H7 (cell line): ENCODE data around the gene NUP93. TPM values are rescaled to one million over a fixed set of nuclear protein-coding genes. Genes with fewer than 3 reads are reported as not detected.

Experiments used
- DNase-seq: peaks from one replicate; pipeline ENCODE4 v3.0.0; 2012
- H3K27me3 ChIP-seq: 2 replicates; pipeline ENCODE4 v1.6.0; 2011; ENCODE audit warnings: mild to moderate bottlenecking, low read length; ENCODE audit not compliant: control insufficient read depth, insufficient read depth
- H3K36me3 ChIP-seq: replicated peaks from 2 replicates; pipeline ENCODE4 v1.5.1; 2011; ENCODE audit warnings: low read length; ENCODE audit not compliant: control insufficient read depth, insufficient read depth
- H3K4me3 ChIP-seq: 2 replicates; pipeline ENCODE4 v1.5.1; 2011; ENCODE audit warnings: low read depth, mild to moderate bottlenecking, control low read depth, low read length, moderate library complexity; ENCODE audit not compliant: insufficient read depth
- total RNA-seq: library from RNA; depleted of rRNA; stranded (reverse); fragments of >200 nt; shearing (Covaris generic); gene quantifications from 2 replicates; pipeline ENCODE4 v1.2.3, GENCODE V29; 2014

The NUP93 gene
- total RNA-seq, 1 experiment from 2014 or later, result 133 TPM

DNA sequence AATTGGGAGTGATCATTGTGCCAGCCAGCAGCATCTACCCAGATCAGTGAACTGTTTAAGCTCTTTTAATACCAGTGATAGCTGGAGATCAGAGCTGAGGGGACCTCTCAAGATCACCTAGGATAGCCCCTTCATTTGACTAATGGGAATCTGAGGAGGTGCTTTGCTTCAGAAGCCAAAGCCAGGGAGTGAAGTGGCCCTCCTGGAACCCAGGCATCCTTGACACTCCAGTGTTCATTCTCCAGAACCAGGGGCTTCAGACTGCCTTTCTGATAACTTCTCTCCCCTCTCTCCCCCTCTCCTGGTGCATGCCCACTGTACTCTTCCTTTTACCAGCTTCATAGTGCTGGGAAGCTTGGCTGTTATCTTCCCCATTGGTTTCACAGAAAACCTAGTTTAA lies 87.1 kb downstream of the NUP93 start:
- no peak overlapping the region for H3K4me3 ChIP-seq
- no peak for DNase-seq
- peaks cover 2% of the 10 kb centered on the region for H3K36me3 ChIP-seq
- no peaks in the 10 kb centered on the region for H3K27me3 ChIP-seq

DNA sequence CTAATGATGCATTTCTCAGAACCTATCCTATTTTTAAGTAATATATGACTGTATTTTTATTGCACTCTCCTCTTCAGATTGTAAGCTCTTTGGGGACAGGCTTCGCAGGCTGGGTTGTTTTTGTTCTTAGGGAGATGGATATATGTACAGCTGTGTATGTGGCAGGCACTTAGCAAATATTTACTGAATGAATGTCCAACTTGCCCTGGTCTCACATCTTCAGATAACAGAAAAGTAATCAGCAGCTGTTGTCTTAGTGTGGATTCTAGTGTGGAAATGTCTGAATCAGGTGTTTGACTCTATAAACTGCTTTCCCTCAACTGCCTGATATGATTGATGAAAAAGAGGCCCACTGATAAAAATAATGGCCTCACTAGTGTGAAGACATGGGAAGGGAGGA lies 88.0 kb downstream of the NUP93 start:
- H3K4me3 ChIP-seq, result no peak overlapping the region
- H3K27me3 ChIP-seq, result no peaks in the 10 kb centered on the region
- DNase-seq, result no peak
- peaks cover 3% of the 10 kb centered on the region for H3K36me3 ChIP-seq

DNA sequence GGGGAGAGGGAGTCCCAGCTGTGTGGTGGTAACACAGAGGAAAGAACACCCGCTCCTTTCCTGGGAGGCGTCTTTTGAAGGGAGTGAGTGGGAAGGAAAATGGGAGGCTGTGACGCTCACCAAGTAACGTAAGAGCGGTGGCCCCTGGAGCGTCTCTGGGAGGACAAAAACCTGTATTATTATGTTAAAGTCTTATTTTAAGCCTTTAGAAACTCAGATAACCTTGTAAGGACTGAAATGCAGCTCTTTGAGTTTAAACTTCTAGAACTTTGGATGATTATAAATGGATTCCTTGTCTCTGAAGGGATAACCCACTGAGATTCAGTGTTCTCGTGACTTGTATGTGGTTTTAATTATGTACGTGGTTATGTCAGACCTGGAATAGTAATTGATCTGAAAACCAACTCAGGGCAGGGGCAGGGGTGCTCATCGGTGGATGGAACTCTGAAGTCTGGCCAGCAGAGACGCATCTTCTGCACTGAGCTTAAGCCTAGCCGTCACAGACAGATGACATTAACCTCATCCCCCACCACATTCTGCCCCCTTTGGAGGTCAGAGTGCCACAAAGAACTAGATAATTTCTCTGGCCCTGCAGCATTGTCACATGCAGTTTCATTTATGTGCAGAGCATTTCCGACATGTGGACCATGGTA lies 93.3 kb downstream of the NUP93 start:
- Histone ChIP-seq H3K4me3 (no peak overlapping the region), H3K27me3 (no peaks in the 10 kb centered on the region), H3K36me3 (peaks cover 7% of the 10 kb centered on the region)
- no peak for DNase-seq

DNA sequence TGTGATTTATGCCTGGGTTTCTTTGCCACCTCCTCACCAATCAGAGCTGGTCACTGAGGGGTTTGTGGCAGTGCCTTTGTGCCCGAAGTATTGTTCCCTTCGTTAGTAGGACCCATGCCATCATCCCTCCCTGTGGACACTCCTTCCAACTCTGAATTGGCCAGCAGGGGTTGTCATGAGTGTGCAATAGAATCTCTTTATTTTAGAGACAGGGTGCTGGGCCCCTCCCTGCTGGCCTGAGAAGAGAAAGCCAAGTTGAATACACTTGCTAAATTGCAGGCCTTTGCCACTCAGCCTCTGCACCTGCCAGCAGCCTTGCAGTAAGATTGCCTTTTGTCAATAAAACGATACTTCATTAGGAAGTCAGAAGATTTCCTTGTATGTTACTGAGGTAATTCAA lies 94.4 kb downstream of the NUP93 start:
- no peak for DNase-seq
- Histone ChIP-seq H3K4me3 (no peak overlapping the region), H3K36me3 (peaks cover 11% of the 10 kb centered on the region), H3K27me3 (no peaks in the 10 kb centered on the region)

DNA sequence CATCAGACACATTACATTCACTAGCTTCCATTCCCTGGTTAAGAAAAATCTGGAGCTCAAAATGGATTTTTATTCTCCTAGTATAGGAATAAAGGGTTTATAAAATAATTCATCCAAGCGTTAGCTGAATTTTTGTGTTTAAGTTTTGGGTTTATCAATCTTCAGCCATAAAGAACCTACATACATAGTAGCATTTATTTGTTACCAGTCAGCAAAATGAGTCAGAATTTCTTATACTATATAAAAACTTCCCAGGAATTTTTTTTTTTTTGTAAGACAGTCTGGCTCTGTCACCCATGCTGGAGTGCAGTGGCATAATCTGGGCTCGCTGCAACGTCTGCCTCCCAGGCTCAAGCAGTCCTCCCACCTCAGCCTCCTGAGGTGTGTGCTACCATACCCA lies 94.9 kb downstream of the NUP93 start:
- no peaks in the 10 kb centered on the region for H3K27me3 ChIP-seq
- peaks cover 11% of the 10 kb centered on the region for H3K36me3 ChIP-seq
- DNase-seq, result no peak
- no peak overlapping the region for H3K4me3 ChIP-seq

DNA sequence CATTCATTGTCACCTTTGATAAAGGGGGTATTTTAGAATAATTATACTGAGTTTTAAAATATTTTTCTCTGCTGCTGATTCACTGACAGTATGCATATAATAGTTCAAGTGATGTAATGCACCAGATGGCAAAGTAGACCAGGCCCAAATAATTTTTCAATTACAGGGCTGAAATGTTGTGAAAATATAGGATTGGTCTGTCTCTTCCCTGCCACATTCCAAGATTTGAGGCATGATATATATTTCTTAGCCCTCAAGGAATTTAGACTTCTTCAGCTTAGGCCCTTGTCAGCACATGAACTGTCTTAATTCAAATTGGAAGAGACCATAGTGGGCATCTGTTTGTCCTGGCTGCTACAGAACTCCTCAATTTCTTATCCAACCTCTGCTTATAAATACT lies 95.9 kb downstream of the NUP93 start:
- no peak for DNase-seq
- H3K36me3 ChIP-seq, result peaks cover 17% of the 10 kb centered on the region
- H3K4me3 ChIP-seq, result no peak overlapping the region
- H3K27me3 ChIP-seq, result no peaks in the 10 kb centered on the region

DNA sequence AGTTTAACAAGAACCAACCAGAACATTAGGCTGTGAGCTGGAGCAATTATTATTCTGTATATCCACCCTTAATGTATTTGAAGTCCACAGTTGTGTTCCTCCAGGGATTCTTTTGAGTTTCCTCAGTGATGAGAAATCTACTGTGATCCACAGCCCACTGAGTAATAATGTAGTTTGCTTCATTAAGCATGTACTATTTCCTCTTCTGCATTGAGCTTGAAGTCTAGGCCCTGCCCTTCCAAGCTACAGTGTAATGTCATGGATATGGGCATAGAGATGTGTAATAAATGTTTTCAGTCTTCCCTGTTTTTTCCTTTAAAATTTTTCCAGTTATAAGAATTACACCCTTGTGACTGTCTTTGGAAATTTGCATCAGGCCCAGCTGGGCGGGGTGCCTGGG lies 98.7 kb downstream of the NUP93 start:
- no peak overlapping the region for H3K4me3 ChIP-seq
- peaks cover 28% of the 10 kb centered on the region for H3K36me3 ChIP-seq
- no peaks in the 10 kb centered on the region for H3K27me3 ChIP-seq
- no peak for DNase-seq

DNA sequence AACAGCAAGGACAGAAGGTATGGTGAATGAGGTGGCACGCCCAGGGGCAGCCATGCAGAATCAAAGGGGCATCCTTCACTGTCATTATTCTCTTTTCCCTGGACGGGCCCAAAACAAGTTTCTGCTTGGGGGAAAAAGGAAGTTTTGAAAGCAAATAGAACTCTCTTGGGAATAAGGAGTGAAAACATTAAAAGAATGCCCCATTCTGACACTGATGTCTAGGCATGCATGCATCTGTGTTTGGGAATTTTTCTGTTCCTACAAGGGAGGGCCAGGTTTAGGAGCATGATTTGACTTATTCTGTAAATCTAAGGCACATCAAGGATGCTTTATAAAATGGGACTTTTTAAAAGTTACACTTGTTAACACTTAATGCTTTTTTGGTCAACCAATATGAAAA lies 100.7 kb downstream of the NUP93 start:
- Histone ChIP-seq H3K4me3 (no peak overlapping the region), H3K36me3 (peaks cover 30% of the 10 kb centered on the region), H3K27me3 (no peaks in the 10 kb centered on the region)
- DNase-seq, result no peak

DNA sequence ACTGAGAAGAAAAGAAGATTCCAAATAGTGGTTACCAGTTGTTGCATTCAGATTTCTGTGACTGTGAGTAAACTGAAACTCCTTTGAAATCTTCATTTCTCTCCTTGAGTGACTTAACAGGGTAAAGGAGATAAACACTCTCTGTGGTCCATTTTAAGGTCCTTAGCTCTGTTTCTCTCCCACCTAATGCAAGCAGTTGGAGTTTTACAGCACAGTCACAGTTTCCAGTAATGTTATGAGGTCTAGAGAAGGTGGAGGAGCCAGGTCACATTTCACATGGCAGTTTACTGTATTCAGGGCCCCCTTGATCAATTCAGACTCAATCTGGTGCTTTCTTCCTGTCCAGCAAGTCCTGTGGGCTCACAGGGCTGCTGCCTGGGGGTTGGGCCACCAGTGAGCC lies 102.8 kb downstream of the NUP93 start:
- peaks cover 36% of the 10 kb centered on the region for H3K36me3 ChIP-seq

DNA sequence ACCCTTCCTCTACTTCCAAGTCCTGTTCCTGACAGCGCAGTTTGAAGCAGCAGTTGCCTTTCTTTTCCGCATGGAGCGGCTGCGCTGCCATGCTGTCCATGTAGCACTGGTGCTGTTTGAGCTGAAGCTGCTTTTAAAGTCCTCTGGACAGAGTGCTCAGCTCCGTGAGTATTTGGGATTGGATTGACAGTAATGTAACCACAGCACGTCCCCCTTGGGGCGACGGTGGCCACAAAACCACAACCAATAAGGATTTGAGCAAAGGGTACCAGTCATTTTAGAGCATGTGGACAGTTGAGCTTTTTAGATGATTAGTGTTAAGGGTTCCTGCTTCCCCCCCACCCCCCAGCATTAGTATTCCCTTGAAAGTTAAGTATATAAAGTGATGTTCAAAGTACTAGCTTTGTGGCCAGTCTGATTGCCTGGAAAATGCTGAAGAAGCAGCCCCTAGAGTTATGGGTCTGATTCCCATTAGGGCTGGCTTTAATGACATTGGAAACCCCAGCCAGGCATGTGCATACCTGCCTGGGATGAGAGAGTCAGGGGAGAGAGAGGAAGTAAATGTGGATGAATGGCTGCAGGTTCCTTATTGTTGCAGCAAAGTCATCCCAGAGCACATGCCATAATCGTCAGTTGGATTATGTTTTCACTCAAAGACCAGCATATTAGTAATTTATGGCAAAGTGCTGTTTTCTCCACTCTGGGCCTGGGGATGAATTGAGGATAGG lies 103.5 kb downstream of the NUP93 start:
- DNase-seq, result no peak
- H3K36me3 ChIP-seq, result peaks cover 39% of the 10 kb centered on the region
- no peak overlapping the region for H3K4me3 ChIP-seq
- no peaks in the 10 kb centered on the region for H3K27me3 ChIP-seq

More for the DNA sequence above, 102.8 kb downstream of the NUP93 start:
- Histone ChIP-seq H3K4me3 (no peak overlapping the region), H3K27me3 (no peaks in the 10 kb centered on the region)
- DNase-seq, result no peak

DNA sequence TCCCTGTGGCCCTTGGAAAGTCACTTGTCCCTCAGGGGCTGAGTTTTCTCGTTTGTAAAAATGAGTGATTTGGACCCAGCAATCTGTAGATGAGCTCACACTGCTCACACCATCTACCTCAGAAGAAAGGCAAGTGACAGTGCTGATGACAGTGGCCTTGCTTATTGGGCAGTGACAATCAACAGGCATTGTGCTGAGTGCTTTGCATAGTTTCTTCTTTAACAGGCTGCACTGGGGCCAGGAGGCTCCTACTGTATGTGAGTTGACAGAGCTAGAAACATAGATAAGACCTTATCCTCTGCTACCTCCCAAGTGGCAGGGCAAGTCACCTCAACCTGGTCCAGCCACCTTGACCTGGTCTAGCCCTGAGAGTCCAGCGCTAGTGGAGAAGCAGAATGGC lies 105.4 kb downstream of the NUP93 start:
- no peak for DNase-seq
- H3K36me3 ChIP-seq, result peaks cover 35% of the 10 kb centered on the region
- H3K4me3 ChIP-seq, result no peak overlapping the region
- H3K27me3 ChIP-seq, result no peaks in the 10 kb centered on the region

DNA sequence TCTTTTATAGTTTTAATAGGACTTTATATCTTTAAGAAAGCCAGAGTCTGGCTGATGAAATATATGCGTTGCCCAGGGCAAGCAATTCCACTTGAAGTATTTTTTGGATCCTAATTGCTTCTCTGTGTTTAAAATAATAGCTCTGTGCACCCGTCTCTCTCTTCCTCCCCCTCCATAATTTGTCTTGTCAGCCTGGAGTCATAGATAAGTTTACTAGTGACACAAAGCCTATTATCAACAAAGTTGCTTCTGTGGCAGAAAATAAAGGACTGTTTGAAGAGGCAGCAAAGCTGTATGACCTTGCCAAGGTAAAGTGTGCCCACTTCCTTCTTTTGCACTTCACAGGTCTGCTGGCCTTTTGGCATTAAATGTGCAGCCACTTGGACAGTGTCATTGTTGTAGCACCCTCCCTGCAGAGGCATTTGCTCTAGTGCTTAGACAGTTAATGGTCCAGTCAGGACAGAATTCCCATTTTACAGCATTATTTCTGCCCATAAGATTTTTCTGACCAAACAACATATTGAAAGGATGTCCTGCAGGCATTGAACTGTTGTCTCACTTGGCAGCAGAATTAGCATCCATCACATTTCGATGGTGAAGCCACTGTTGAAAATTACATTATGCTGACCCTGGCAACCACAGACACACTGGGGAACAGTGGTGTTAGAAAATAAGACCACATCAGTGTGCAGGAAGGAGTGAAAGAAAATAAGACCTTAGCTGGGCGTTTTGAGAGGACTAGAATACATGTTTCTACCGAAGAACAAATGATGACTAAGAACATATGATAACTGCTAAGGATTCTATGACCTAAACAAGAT lies 106.7 kb downstream of the NUP93 start:
- Histone ChIP-seq H3K4me3 (no peak overlapping the region), H3K36me3 (peaks cover 39% of the 10 kb centered on the region), H3K27me3 (no peaks in the 10 kb centered on the region)
- DNase-seq, result no peak

DNA sequence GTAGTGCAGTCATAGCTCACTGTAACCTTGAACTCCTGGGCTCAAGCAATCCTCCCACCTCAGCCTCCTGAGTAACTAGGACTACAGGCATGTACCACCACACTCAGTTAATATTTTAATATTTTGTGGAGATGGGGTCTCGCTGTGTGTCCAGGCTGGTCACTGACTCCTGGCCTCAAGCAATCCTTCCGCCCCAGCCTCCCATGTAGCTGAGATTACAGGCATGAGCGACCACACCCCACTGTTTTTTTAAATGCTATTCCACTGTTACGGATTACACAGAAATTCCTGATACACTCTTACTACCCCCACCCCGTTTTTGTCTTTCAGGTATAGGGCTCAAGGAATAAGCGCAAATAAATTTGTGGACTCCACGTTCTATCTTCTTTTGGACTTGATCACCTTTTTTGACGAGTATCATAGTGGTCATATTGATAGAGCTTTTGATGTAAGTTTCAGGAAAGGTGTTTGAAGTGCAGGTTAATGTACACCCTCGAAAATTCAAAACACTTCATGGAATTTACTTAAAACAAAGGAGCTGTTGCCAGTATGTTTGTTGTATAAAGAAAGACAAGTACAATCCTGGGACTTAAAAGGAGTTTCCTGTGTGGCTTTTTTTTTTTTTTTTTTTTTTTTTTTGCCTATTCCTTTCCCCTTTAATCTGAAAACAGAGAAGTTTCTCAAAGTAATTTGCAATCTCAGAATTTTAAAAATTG lies 108.9 kb downstream of the NUP93 start:
- no peak for DNase-seq
- Histone ChIP-seq H3K27me3 (no peaks in the 10 kb centered on the region), H3K36me3 (peaks cover 30% of the 10 kb centered on the region), H3K4me3 (no peak overlapping the region)

DNA sequence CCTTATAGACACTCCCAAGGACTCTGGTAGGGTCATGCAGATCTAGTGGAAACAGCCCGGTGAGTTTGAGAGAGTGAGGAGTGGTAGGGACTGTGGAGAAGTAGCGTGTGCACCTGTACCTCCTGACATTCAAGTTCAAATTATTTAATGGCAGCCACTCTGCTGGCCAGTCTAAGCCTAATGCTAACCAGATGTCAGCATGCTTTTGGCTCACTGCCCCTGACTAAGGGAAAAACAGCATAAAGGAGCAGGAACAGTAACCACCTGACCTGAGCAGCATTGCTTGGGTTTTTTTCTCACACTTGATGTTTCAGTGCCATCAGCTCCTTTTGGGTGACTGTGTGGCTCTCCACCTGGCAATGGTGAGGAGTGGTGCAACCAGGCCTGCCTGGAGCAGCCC lies 111.3 kb downstream of the NUP93 start:
- DNase-seq, result no peak
- H3K4me3 ChIP-seq, result no peak overlapping the region
- no peaks in the 10 kb centered on the region for H3K27me3 ChIP-seq
- peaks cover 41% of the 10 kb centered on the region for H3K36me3 ChIP-seq
